Neural cell (in vitro differentiated cells): ENCODE data around the gene CWC25. TPM values are rescaled to one million over a fixed set of nuclear protein-coding genes. Genes with fewer than 3 reads are reported as not detected.

Experiments
- H2AFZ ChIP-seq: fragments of 200-600, 300-800 bp; sonication (generic), shearing (Covaris generic); 2 replicates; pipeline ENCODE4 v1.6.0; 2014; ENCODE audit warnings: low read depth, mild to moderate bottlenecking, antibody characterized with exemption, low read length, moderate library complexity
- H3F3A ChIP-seq: fragments of 200-600 bp; shearing (Covaris generic); 2 replicates; pipeline ENCODE4 v1.6.1; 2016; ENCODE audit warnings: mild to moderate bottlenecking, moderate library complexity, mixed read lengths, antibody characterized with exemption, low read length; ENCODE audit not compliant: insufficient read depth, poor library complexity, severe bottlenecking
- H3K27ac ChIP-seq: fragments of 200-600, 300-800 bp; sonication (generic), shearing (Covaris generic); 2 replicates; pipeline ENCODE4 v1.5.1; 2014; ENCODE audit warnings: mild to moderate bottlenecking, low read length, moderate library complexity
- H3K27me3 ChIP-seq: fragments of 300-800, 200-600 bp; sonication (generic), shearing (Covaris generic); 2 replicates; pipeline ENCODE4 v1.6.0; 2014; ENCODE audit warnings: mild to moderate bottlenecking, low read depth, low read length, moderate library complexity; ENCODE audit not compliant: insufficient read depth
- H3K36me3 ChIP-seq: fragments of 300-800, 200-600 bp; sonication (generic), shearing (Covaris generic); 2 replicates; pipeline ENCODE4 v1.5.1; 2014; ENCODE audit warnings: mild to moderate bottlenecking, antibody characterized with exemption, low read length, moderate library complexity; ENCODE audit not compliant: insufficient read depth
- H3K4me2 ChIP-seq: fragments of 300-800, 200-600 bp; sonication (generic), shearing (Covaris generic); 2 replicates; pipeline ENCODE4 v1.6.0; 2014; ENCODE audit warnings: mild to moderate bottlenecking, low read length
- H3K4me3 ChIP-seq: fragments of 300-800, 200-600 bp; sonication (generic), shearing (Covaris generic); 2 replicates; pipeline ENCODE4 v1.5.1; 2014; ENCODE audit warnings: mild to moderate bottlenecking, low read length, moderate library complexity
- H3K79me2 ChIP-seq: fragments of 200-600 bp; shearing (Covaris generic); replicated peaks from 2 replicates; pipeline ENCODE4 v1.6.0; 2014; ENCODE audit warnings: mild to moderate bottlenecking, low read length, moderate library complexity; ENCODE audit not compliant: insufficient read depth
- H3K9ac ChIP-seq: fragments of 300-800, 200-600 bp; sonication (generic), shearing (Covaris generic); 2 replicates; pipeline ENCODE4 v1.6.1; 2016; ENCODE audit warnings: mild to moderate bottlenecking, low read length, mixed read lengths
- H3K9me2 ChIP-seq: fragments of 200-600 bp; shearing (Covaris generic); 2 replicates; pipeline ENCODE4 v1.6.1; 2016; ENCODE audit warnings: mild to moderate bottlenecking, low read length, mixed read lengths; ENCODE audit not compliant: insufficient read depth
- H3K9me3 ChIP-seq: fragments of 200-600, 300-800 bp; sonication (generic), shearing (Covaris generic); 2 replicates; pipeline ENCODE4 v1.6.1; 2016; ENCODE audit warnings: mild to moderate bottlenecking, mixed run types, low read length, moderate library complexity, mixed read lengths
- H4K20me1 ChIP-seq: fragments of 200-600 bp; shearing (Covaris generic); 2 replicates; pipeline ENCODE4 v1.6.1; 2016; ENCODE audit warnings: mild to moderate bottlenecking, mixed run types; ENCODE audit not compliant: insufficient read depth
- CTCF ChIP-seq: fragments of 450-650 bp; IDR thresholded peaks from 2 replicates; pipeline ENCODE4 v1.5.1; 2014; ENCODE audit warnings: antibody characterized with exemption, mild to moderate bottlenecking, moderate library complexity; ENCODE audit not compliant: poor library complexity, severe bottlenecking
- EP300 ChIP-seq: fragments of 450-650 bp; conservative IDR thresholded peaks from 2 replicates; pipeline ENCODE4 v1.6.1; 2014; ENCODE audit warnings: antibody characterized with exemption, mild to moderate bottlenecking, moderate library complexity; ENCODE audit not compliant: poor library complexity, severe bottlenecking
- EZH2 ChIP-seq: fragments of 200-600, 300-800 bp; shearing (Covaris generic), sonication (generic); IDR thresholded peaks from 2 replicates; pipeline ENCODE4 v1.6.1; 2014; ENCODE audit warnings: antibody characterized with exemption, low read length, borderline replicate concordance, mild to moderate bottlenecking; ENCODE audit not compliant: insufficient read depth, poor library complexity, severe bottlenecking
- MXI1 ChIP-seq: fragments of 450-650 bp; conservative IDR thresholded peaks from 2 replicates; pipeline ENCODE4 v1.6.1; 2014; ENCODE audit warnings: antibody characterized with exemption, mild to moderate bottlenecking; ENCODE audit not compliant: poor library complexity, severe bottlenecking
- POLR2AphosphoS5 ChIP-seq: IDR thresholded peaks from 2 replicates; pipeline ENCODE4 v1.6.1; 2012
- RAD21 ChIP-seq: fragments of 450-650 bp; conservative IDR thresholded peaks from 2 replicates; pipeline ENCODE4 v1.6.1; 2014; ENCODE audit warnings: antibody characterized with exemption, mild to moderate bottlenecking, moderate library complexity
- REST ChIP-seq: IDR thresholded peaks from 2 replicates; pipeline ENCODE4 v1.6.1; 2012; ENCODE audit warnings: borderline replicate concordance
- SMC3 ChIP-seq: fragments of 450-650 bp; conservative IDR thresholded peaks from 2 replicates; pipeline ENCODE4 v1.6.1; 2014; ENCODE audit warnings: antibody characterized with exemption, mild to moderate bottlenecking, moderate library complexity; ENCODE audit not compliant: poor library complexity
- TAF1 ChIP-seq: IDR thresholded peaks from 2 replicates; pipeline ENCODE4 v1.6.1; 2012; ENCODE audit warnings: low read depth
- polyA plus RNA-seq: library from polyadenylated mRNA; depleted of rRNA; stranded (reverse); fragments of >200 nt; gene quantifications from 2 replicates; pipeline ENCODE4 v1.2.3, GENCODE V29; 2014

The CWC25 gene
- polyA plus RNA-seq, 1 donor from 2014 or later: 15.4 TPM

GRCh38 chr17:38796451-38797157 is 28.5 kb downstream of the CWC25 start:
- no peaks in the 10 kb centered on the region for H3K36me3 ChIP-seq
- H3K9me3 ChIP-seq: no peaks in the 10 kb centered on the region
- H3K79me2 ChIP-seq: peaks cover 55% of the 10 kb centered on the region
- no peak overlapping the region for H3K9ac ChIP-seq
- no peak overlapping the region for H3K27ac ChIP-seq
- H4K20me1 ChIP-seq: no peaks in the 10 kb centered on the region
- H3K9me2 ChIP-seq: no peaks in the 10 kb centered on the region
- H2AFZ ChIP-seq: no peak overlapping the region
- H3K27me3 ChIP-seq: no peaks in the 10 kb centered on the region
- no peak for TF ChIP-seq EP300
- TF ChIP-seq TAF1: no peak
- TF ChIP-seq EZH2: no peak
- TF ChIP-seq POLR2AphosphoS5: no peak
- no peak for TF ChIP-seq REST
- TF ChIP-seq SMC3: no peak
- no peak for TF ChIP-seq MXI1
- TF ChIP-seq CTCF: no peak
- no peak for TF ChIP-seq RAD21
- peak overlapping the region; percentile 100 for H3K4me3 ChIP-seq
- peaks cover 6% of the 10 kb centered on the region for H3F3A ChIP-seq
- H3K4me2 ChIP-seq: peak overlapping the region; percentile 94

GRCh38 chr17:38794221-38794620 is 30.9 kb downstream of the CWC25 start:
- H3K27me3 ChIP-seq: no peaks in the 10 kb centered on the region
- H3K4me3 ChIP-seq: no peak overlapping the region
- peaks cover 6% of the 10 kb centered on the region for H3F3A ChIP-seq
- no peaks in the 10 kb centered on the region for H3K9me2 ChIP-seq
- H3K79me2 ChIP-seq: peaks cover 55% of the 10 kb centered on the region
- H2AFZ ChIP-seq: no peak overlapping the region
- no peaks in the 10 kb centered on the region for H3K9me3 ChIP-seq
- no peak for TF ChIP-seq SMC3
- no peak for TF ChIP-seq CTCF
- no peak for TF ChIP-seq POLR2AphosphoS5
- no peak for TF ChIP-seq REST
- TF ChIP-seq EP300: no peak
- TF ChIP-seq EZH2: no peak
- TF ChIP-seq TAF1: no peak
- TF ChIP-seq MXI1: no peak
- TF ChIP-seq RAD21: no peak
- no peaks in the 10 kb centered on the region for H3K36me3 ChIP-seq
- no peak overlapping the region for H3K9ac ChIP-seq
- no peak overlapping the region for H3K4me2 ChIP-seq
- no peaks in the 10 kb centered on the region for H4K20me1 ChIP-seq
- no peak overlapping the region for H3K27ac ChIP-seq
